Measurements from ENCODE around the gene KLHL29. TPM values are rescaled to one million over a fixed set of nuclear protein-coding genes. Genes with fewer than 3 reads are reported as not detected.

The KLHL29 gene
- total RNA-seq, 1 experiment from 2014 or later, result 12.2 TPM

- H3K9me3 ChIP-seq (ENCODE audit: low read depth, low read length, poor library complexity, severe bottlenecking), result no peaks in the 10 kb centered on the region
- H3K36me3 ChIP-seq (ENCODE audit: insufficient read depth, low read length, poor library complexity, severe bottlenecking), result no peaks in the 10 kb centered on the region
- no peak overlapping the region for H3K27ac ChIP-seq (ENCODE audit: low read depth, low read length, poor library complexity, severe bottlenecking)
- TF ChIP-seq CTCF (conservative IDR thresholded peaks at IDR 0.05; ENCODE audit: low read depth, low read length) (no peak), EZH2 (IDR thresholded peaks at IDR 0.05; ENCODE audit: borderline replicate concordance, low read depth, low read length, poor library complexity, severe bottlenecking) (no peak)
- peaks cover 36% of the 10 kb centered on the region for H3K4me1 ChIP-seq (ENCODE audit: insufficient read depth, low read length, poor library complexity, severe bottlenecking)
- no TSS peak for BruUV-seq (replicated peaks)
- ChIA-PET POLR2A (ENCODE audit: low non-redundant PET) (no interaction called here), CTCF (no interaction called here)
- intact Hi-C loops (cut with micrococcal nuclease; ENCODE audit: unreplicated experiment), result no loop called here
- H3K4me3 ChIP-seq (ENCODE audit: low read depth, low read length, poor library complexity, severe bottlenecking), result no peak overlapping the region
- H3K27me3 ChIP-seq (replicated peaks; ENCODE audit: insufficient read depth, low read depth, low read length, poor library complexity), result no peaks in the 10 kb centered on the region
- DNase-seq (ENCODE audit: low spot score), result no peak
These were observed 281.4 kb downstream of the KLHL29 start for GRCh38 chr2:23666241-23666979.

GRCh38 chr2:23666980-23667357 is 282.0 kb downstream of the KLHL29 start:
- no peaks in the 10 kb centered on the region for H3K27me3 ChIP-seq (replicated peaks; ENCODE audit: insufficient read depth, low read depth, low read length, poor library complexity)
- POLR2A ChIA-PET (ENCODE audit: low non-redundant PET), result no interaction called here
- no peaks in the 10 kb centered on the region for H3K9me3 ChIP-seq (ENCODE audit: low read depth, low read length, poor library complexity, severe bottlenecking)
- H3K4me1 ChIP-seq (ENCODE audit: insufficient read depth, low read length, poor library complexity, severe bottlenecking), result peaks cover 36% of the 10 kb centered on the region
- CTCF ChIA-PET, result no interaction called here
- no peak overlapping the region for H3K27ac ChIP-seq (ENCODE audit: low read depth, low read length, poor library complexity, severe bottlenecking)
- TF ChIP-seq EZH2 (IDR thresholded peaks at IDR 0.05; ENCODE audit: borderline replicate concordance, low read depth, low read length, poor library complexity, severe bottlenecking) (no peak), CTCF (conservative IDR thresholded peaks at IDR 0.05; ENCODE audit: low read depth, low read length) (no peak)
- no peak for DNase-seq (ENCODE audit: low spot score)
- H3K4me3 ChIP-seq (ENCODE audit: low read depth, low read length, poor library complexity, severe bottlenecking), result no peak overlapping the region
- intact Hi-C loops (cut with micrococcal nuclease; ENCODE audit: unreplicated experiment), result no loop called here
- no peaks in the 10 kb centered on the region for H3K36me3 ChIP-seq (ENCODE audit: insufficient read depth, low read length, poor library complexity, severe bottlenecking)
- BruUV-seq (replicated peaks), result no TSS peak

DNA sequence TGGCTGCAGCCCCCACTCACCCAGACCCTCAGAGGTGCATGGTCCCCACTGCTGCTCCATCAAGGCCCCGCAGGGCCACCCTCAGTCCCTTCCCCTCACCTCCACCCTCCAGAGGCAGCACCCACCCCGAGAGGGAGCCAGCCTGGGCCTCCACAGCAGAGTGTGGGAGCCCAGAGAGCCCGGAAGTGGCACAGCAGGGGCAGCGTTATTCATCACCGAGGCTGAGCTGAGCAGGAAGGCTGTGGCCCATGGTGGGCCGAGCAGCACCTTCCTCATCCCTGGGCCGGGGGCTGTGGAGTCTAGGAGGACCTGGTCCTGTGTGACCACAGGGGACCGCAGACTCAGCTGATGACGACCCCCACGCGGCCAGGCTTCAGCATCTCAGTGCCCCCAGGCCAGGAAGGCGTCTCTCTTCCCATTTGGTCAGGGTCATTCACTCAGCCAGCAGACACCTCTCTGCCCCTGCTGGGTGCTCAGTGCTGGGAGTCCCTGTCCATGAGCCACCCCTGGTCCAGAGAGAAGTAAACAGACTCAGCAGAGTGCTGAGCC is 283.9 kb downstream of the KLHL29 start:
- Histone ChIP-seq H3K9me3 (ENCODE audit: low read depth, low read length, poor library complexity, severe bottlenecking) (no peaks in the 10 kb centered on the region), H3K36me3 (ENCODE audit: insufficient read depth, low read length, poor library complexity, severe bottlenecking) (no peaks in the 10 kb centered on the region), H3K4me3 (ENCODE audit: low read depth, low read length, poor library complexity, severe bottlenecking) (no peak overlapping the region), H3K27me3 (replicated peaks; ENCODE audit: insufficient read depth, low read depth, low read length, poor library complexity) (no peaks in the 10 kb centered on the region), H3K4me1 (ENCODE audit: insufficient read depth, low read length, poor library complexity, severe bottlenecking) (peaks cover 23% of the 10 kb centered on the region), H3K27ac (ENCODE audit: low read depth, low read length, poor library complexity, severe bottlenecking) (peak overlapping the region; percentile 61)
- intact Hi-C loops (cut with micrococcal nuclease; ENCODE audit: unreplicated experiment), result no loop called here
- POLR2A ChIA-PET (ENCODE audit: low non-redundant PET), result no interaction called here
- CTCF ChIA-PET, result no interaction called here
- TF ChIP-seq CTCF (conservative IDR thresholded peaks at IDR 0.05; ENCODE audit: low read depth, low read length) (no peak), EZH2 (IDR thresholded peaks at IDR 0.05; ENCODE audit: borderline replicate concordance, low read depth, low read length, poor library complexity, severe bottlenecking) (no peak)
- peak; percentile 71 for DNase-seq (ENCODE audit: low spot score)
- BruUV-seq (replicated peaks), result no TSS peak
